Astrocyte of the cerebellum (primary cell): ENCODE results near the gene ATF6B.

ENCODE experiments used
- DNase-seq: peaks from one replicate; pipeline ENCODE4 v3.0.0-alpha.2; 2011; ENCODE audit warnings: low read depth
- H3K4me3 ChIP-seq: 2 replicates; pipeline ENCODE4 v1.5.1; 2011; ENCODE audit warnings: mild to moderate bottlenecking, low read depth, low read length, moderate library complexity
- CTCF ChIP-seq: IDR thresholded peaks from 2 replicates; pipeline ENCODE4 v1.5.1; 2012; ENCODE audit warnings: low read length, low read depth, moderate library complexity, mild to moderate bottlenecking; ENCODE audit errors: missing control alignments
- in situ Hi-C: cut with HindIII; loops from 2 replicates; pipeline ENCODE4 v1.10.0; 2017; ENCODE audit warnings: low sequenced_read_pairs

ATF6B gene

GRCh38 chr6:32083812-32084768, 44.0 kb downstream of the ATF6B start:
- no peak for TF ChIP-seq CTCF
- in situ Hi-C loops = no loop called here

GRCh38 chr6:32082935-32083334, 45.1 kb downstream of the ATF6B start:
- no peak overlapping the region for H3K4me3 ChIP-seq
- DNase-seq = no peak
- in situ Hi-C loops = no loop called here
- no peak for TF ChIP-seq CTCF

More at GRCh38 chr6:32083812-32084768, 44.0 kb downstream of the ATF6B start:
- DNase-seq = no peak
- H3K4me3 ChIP-seq = no peak overlapping the region

- DNase-seq = no peak
- H3K4me3 ChIP-seq = no peak overlapping the region
- in situ Hi-C loops = no loop called here
- TF ChIP-seq CTCF = no peak
Observed at GRCh38 chr6:32082478-32082877, 45.6 kb downstream of the ATF6B start.

GRCh38 chr6:32081168-32081990, 46.7 kb downstream of the ATF6B start:
- in situ Hi-C loops = no loop called here
- peak; percentile 66 for DNase-seq
- no peak for TF ChIP-seq CTCF
- no peak overlapping the region for H3K4me3 ChIP-seq

GRCh38 chr6:32079566-32080290, 48.3 kb downstream of the ATF6B start:
- H3K4me3 ChIP-seq = no peak overlapping the region
- DNase-seq = no peak
- TF ChIP-seq CTCF = no peak
- in situ Hi-C loops = no loop called here

GRCh38 chr6:32076321-32076809, 51.7 kb downstream of the ATF6B start:
- in situ Hi-C loops = no loop called here
- DNase-seq = peak; percentile 73
- H3K4me3 ChIP-seq = no peak overlapping the region
- TF ChIP-seq CTCF = no peak
